Hepatocyte (in vitro differentiated cells): ENCODE measurements around the gene KCNG4. TPM values are rescaled to one million over a fixed set of nuclear protein-coding genes. Genes with fewer than 3 reads are reported as not detected.

Experiments used
- DNase-seq: peaks from one replicate; pipeline ENCODE4 v3.0.0-alpha.2; 2016; ENCODE audit warnings: low spot score
- H2AFZ ChIP-seq: fragments of 200-600 bp; sonication (generic); 2 replicates; pipeline ENCODE4 v1.6.0; 2016; ENCODE audit warnings: antibody characterized with exemption, mild to moderate bottlenecking
- H3K27ac ChIP-seq: fragments of 200-600 bp; sonication (generic); 2 replicates; pipeline ENCODE4 v1.5.1; 2016; ENCODE audit warnings: mild to moderate bottlenecking
- H3K27me3 ChIP-seq: fragments of 200-600 bp; sonication (generic); 2 replicates; pipeline ENCODE4 v1.6.1; 2016
- H3K36me3 ChIP-seq: fragments of 200-600 bp; sonication (generic); replicated peaks from 2 replicates; pipeline ENCODE4 v1.5.1; 2016; ENCODE audit warnings: low read depth; ENCODE audit not compliant: insufficient read depth
- H3K4me1 ChIP-seq: fragments of 200-600 bp; sonication (generic); 2 replicates; pipeline ENCODE4 v1.5.1; 2016; ENCODE audit warnings: mild to moderate bottlenecking, moderate library complexity; ENCODE audit not compliant: insufficient read depth
- H3K4me2 ChIP-seq: fragments of 200-600 bp; sonication (generic); 2 replicates; pipeline ENCODE4 v1.6.0; 2016
- H3K4me3 ChIP-seq: fragments of 200-600 bp; sonication (generic); 2 replicates; pipeline ENCODE4 v1.5.1; 2016; ENCODE audit warnings: mild to moderate bottlenecking
- H3K79me2 ChIP-seq: fragments of 200-600 bp; sonication (generic); 2 replicates; pipeline ENCODE4 v1.6.0; 2017; ENCODE audit warnings: mild to moderate bottlenecking
- H3K9me2 ChIP-seq: fragments of 200-600 bp; sonication (generic); replicated peaks from 2 replicates; pipeline ENCODE4 v1.6.0; 2017; ENCODE audit warnings: mild to moderate bottlenecking; ENCODE audit not compliant: insufficient read depth
- H3K9me3 ChIP-seq: fragments of 200-600 bp; sonication (generic); 2 replicates; pipeline ENCODE4 v1.5.1; 2016; ENCODE audit warnings: low read depth, mild to moderate bottlenecking
- H4K20me1 ChIP-seq: fragments of 200-600 bp; sonication (generic); 2 replicates; pipeline ENCODE4 v1.6.0; 2016; ENCODE audit warnings: mild to moderate bottlenecking; ENCODE audit not compliant: insufficient read depth, poor library complexity, severe bottlenecking
- EZH2 ChIP-seq: fragments of 200-600 bp; sonication (generic); IDR thresholded peaks from 2 replicates; pipeline ENCODE4 v1.6.1; 2016; ENCODE audit warnings: antibody characterized with exemption, mild to moderate bottlenecking, borderline replicate concordance
- EZH2phosphoT487 ChIP-seq: fragments of 200-600 bp; sonication (generic); IDR thresholded peaks from one replicate; pipeline ENCODE4 v1.6.1; 2018; ENCODE audit warnings: antibody characterized with exemption, mild to moderate bottlenecking, low read depth, moderate library complexity; ENCODE audit not compliant: unreplicated experiment, severe bottlenecking
- WGBS: methylation state at CpG from one replicate; pipeline ENCODE4 v1.1.6; 2016; ENCODE audit warnings: low lambda C conversion rate; ENCODE audit errors: missing lambda C conversion rate; 5-methylcytosine and 5-hydroxymethylcytosine counted together
- polyA plus RNA-seq: library from polyadenylated mRNA; unstranded; fragments of >200 nt; fragmentation: Nextera tagmentation; extraction: Ambion mirVana; gene quantifications from 2 replicates; pipeline ENCODE4 v1.2.1, GENCODE V29; 2016
- total RNA-seq: library from RNA; depleted of rRNA; stranded (reverse); fragments of >200 nt; gene quantifications from 2 replicates; pipeline ENCODE4 v1.2.3, GENCODE V29; 2014
- TF ChIP-seq, protein P1 (sequence below): fragments of 200-600 bp; sonication (generic); IDR thresholded peaks from 2 replicates; pipeline ENCODE4 v1.5.1; 2016; ENCODE audit warnings: antibody characterized with exemption, mild to moderate bottlenecking; ENCODE audit not compliant: poor library complexity

The KCNG4 gene
- total and polyA plus RNA-seq, 2 experiments from 2014 or later = not detected

DNA sequence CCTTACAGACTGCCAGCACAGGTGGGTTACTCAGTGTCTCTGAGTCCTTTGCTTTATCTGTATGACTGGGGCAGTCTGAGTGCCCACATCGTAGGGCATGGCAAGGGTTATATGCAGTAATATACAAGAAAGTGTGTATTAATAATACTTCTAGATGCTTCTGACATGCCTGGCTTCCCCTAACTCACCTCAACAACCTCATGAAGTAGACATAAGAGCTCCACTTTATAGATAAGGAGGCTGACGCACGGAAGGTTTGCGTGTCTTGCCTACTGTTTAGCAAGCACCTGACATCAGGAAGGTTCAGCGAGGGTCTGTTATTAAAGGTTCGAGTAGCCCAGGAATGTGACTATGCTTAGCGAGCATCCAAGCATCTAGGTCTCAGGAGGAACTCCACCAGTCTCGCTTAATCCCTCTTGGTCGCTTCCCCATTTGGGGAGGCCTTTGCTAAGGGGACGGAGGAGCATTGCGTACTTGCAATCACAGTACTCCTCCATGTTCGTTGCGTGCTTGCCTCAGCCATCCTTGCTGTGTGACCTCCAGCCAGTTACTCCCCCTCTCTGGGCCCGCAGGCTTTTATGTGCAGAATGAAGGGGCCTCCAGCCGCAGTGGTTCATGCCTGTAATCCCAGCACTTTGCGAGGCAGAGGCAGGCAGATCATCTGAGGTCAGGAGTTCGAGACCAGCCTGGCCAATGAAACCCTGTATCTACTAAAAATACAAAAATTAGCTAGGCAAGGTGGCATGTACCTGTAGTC is 1.6 kb downstream of the KCNG4 start:
- TF ChIP-seq, protein P1, sequence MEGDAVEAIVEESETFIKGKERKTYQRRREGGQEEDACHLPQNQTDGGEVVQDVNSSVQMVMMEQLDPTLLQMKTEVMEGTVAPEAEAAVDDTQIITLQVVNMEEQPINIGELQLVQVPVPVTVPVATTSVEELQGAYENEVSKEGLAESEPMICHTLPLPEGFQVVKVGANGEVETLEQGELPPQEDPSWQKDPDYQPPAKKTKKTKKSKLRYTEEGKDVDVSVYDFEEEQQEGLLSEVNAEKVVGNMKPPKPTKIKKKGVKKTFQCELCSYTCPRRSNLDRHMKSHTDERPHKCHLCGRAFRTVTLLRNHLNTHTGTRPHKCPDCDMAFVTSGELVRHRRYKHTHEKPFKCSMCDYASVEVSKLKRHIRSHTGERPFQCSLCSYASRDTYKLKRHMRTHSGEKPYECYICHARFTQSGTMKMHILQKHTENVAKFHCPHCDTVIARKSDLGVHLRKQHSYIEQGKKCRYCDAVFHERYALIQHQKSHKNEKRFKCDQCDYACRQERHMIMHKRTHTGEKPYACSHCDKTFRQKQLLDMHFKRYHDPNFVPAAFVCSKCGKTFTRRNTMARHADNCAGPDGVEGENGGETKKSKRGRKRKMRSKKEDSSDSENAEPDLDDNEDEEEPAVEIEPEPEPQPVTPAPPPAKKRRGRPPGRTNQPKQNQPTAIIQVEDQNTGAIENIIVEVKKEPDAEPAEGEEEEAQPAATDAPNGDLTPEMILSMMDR = no peak
- TF ChIP-seq EZH2 (no peak), EZH2phosphoT487 (no peak)
- no peak for DNase-seq
- H3K9me3 ChIP-seq = no peaks in the 10 kb centered on the region
- no peak overlapping the region for H3K27ac ChIP-seq
- no peaks in the 10 kb centered on the region for H3K79me2 ChIP-seq
- no peak overlapping the region for H3K4me3 ChIP-seq
- 92% methylated on average over 17 of the region's 17 CpGs for WGBS
- no peak overlapping the region for H3K4me2 ChIP-seq
- no peak overlapping the region for H2AFZ ChIP-seq
- H3K4me1 ChIP-seq = no peaks in the 10 kb centered on the region
- no peaks in the 10 kb centered on the region for H3K36me3 ChIP-seq
- H3K9me2 ChIP-seq = no peaks in the 10 kb centered on the region
- no peaks in the 10 kb centered on the region for H4K20me1 ChIP-seq
- H3K27me3 ChIP-seq = no peaks in the 10 kb centered on the region

DNA sequence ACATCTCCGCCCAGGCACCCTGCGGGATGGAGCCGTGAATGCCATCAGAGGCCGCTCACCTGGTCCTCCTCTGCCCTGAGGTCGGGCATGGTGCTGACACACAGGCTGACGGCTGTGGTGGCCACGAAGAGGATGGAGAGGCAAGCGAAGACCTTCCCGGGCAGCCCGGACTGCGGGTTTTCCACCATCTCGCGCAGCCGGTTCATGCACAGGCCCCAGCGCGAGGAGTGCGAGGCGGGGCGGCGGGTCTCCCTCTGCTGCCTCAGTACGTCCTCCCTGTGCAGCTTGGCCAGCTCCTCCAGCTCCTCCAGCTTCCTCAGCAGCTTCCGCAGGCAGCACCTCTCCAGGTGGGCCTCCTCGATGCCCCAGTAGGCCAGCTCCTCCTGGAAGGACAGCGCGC is 3.1 kb downstream of the KCNG4 start:
- TF ChIP-seq EZH2 = no peak
- TF ChIP-seq, protein P1 = no peak
- no peak for TF ChIP-seq EZH2phosphoT487
- Histone ChIP-seq H3K9me3 (no peaks in the 10 kb centered on the region), H3K36me3 (no peaks in the 10 kb centered on the region), H3K9me2 (no peaks in the 10 kb centered on the region), H3K4me1 (no peaks in the 10 kb centered on the region), H4K20me1 (no peaks in the 10 kb centered on the region), H3K27me3 (no peaks in the 10 kb centered on the region), H3K79me2 (no peaks in the 10 kb centered on the region), H3K27ac (no peak overlapping the region), H2AFZ (no peak overlapping the region), H3K4me2 (no peak overlapping the region), H3K4me3 (no peak overlapping the region)
- DNase-seq = no peak
- 95% methylated on average over 24 of the region's 25 CpGs for WGBS

DNA sequence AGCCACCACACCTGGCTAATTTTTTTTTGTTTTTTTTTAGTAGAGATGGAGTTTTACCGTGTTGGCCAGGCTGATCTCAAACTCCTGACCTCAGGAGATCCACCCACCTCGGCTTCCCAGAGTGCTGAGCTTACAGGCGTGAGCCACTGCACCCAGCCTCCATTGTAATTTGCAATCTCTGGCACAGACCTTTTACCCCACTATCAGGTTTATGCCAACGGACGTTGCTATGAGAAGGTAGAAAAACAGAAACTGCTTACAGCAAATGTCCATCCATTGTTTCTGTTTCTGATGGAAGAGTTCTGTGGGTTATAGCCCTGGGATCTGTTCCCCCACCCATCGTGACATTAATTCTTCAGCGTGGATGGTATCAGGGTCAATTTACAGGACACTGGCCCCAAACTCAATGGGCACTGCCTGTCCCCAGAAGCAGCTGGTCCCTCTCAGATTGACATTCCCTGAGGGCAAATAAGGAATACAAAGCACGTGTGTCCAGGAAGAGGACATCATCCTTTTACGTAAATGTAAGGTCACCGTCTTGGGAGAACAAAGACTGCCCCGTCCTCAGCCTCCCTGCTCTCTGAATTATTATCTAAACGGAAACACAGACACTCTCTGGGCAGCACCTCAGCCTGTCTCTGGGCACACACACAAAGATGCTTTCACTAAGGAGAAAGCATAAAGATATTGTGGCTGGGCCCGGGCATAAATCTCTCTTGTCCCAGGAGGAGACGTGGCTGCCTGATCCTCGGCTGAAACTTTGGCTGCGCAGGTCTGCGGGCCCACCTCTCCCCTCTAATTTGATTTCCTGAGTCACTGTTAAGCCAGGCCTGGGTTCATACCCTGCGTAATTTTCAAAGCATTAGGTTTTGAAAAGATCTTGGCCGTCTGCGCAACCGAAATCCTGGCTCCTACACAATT is 5.2 kb downstream of the KCNG4 start:
- Histone ChIP-seq H4K20me1 (no peaks in the 10 kb centered on the region), H3K9me2 (no peaks in the 10 kb centered on the region), H3K36me3 (no peaks in the 10 kb centered on the region), H3K4me3 (no peak overlapping the region), H3K27me3 (no peaks in the 10 kb centered on the region), H3K9me3 (no peaks in the 10 kb centered on the region), H3K27ac (no peak overlapping the region), H2AFZ (no peak overlapping the region), H3K4me2 (no peak overlapping the region), H3K79me2 (no peaks in the 10 kb centered on the region), H3K4me1 (no peaks in the 10 kb centered on the region)
- no peak for TF ChIP-seq EZH2
- TF ChIP-seq, protein P1 = no peak
- TF ChIP-seq EZH2phosphoT487 = no peak
- no peak for DNase-seq
- 78% methylated on average over 21 of the region's 21 CpGs for WGBS
